Activated CD4-positive, alpha-beta T cell treated with anti-CD3 and anti-CD28 coated beads for 24 hours (primary cell): Measurements from ENCODE around the gene CDC16.
"Not testable (repeated sequence)": the region's sequence is repeated elsewhere in the genome, so short reads cannot be mapped to it uniquely, and the experiment has no call there.

Source experiments
- DNase-seq, 2 donors: peaks; one replicate each; pipeline ENCODE4 v3.0.0-alpha.2; 2020; ENCODE audit warnings: low read depth in 2 of 2

CDC16 gene, protein sequence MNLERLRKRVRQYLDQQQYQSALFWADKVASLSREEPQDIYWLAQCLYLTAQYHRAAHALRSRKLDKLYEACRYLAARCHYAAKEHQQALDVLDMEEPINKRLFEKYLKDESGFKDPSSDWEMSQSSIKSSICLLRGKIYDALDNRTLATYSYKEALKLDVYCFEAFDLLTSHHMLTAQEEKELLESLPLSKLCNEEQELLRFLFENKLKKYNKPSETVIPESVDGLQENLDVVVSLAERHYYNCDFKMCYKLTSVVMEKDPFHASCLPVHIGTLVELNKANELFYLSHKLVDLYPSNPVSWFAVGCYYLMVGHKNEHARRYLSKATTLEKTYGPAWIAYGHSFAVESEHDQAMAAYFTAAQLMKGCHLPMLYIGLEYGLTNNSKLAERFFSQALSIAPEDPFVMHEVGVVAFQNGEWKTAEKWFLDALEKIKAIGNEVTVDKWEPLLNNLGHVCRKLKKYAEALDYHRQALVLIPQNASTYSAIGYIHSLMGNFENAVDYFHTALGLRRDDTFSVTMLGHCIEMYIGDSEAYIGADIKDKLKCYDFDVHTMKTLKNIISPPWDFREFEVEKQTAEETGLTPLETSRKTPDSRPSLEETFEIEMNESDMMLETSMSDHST

DNA sequence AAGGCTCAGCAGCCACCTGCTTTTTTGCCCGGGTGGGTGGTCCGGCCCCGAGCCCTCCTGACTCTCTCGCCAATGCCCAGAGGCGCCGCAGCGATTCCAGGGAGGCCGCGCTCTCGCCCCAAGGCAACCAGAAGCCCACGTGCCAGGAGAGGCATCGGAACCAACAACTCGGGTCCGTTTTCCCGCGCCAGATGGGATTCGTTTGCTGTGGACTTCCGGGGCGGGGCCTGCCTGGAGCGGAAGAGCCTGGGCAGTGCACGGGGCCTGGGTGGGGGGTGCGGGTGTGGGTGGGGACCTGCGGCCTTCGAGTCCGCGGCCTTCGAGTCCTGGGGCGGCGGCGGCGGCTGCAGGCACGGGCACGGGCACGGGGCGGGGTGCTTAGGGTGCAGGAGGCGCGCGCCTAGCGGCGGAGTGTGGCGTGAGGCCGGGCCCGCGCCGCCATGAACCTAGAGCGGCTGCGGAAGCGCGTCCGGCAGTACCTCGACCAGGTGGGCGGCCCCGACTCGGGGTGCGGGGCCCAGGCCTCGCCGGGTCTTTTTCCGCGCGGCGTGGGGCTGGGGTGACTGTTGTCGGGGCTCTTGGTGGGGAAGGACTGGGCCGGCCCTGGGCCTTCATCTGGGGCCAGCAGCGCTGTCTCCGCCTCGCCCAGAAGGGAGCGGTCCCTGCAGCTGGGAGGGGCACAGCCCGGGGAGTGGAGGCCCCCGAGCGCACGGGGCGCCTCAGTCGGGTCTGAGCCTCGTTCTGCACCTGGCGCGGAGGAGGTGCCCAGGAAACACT is at the start of gene CDC16:
CDC16 (plus strand) TSS at position 253 of the 777 bp plus-strand sequence; CDS start at position 441, 188 bp downstream.
- DNase-seq: peak; percentile 89 to 90

- no peak for DNase-seq
Observed at GRCh38 chr13:114185182-114185971, 49.3 kb upstream of the CDC16 start.

DNA sequence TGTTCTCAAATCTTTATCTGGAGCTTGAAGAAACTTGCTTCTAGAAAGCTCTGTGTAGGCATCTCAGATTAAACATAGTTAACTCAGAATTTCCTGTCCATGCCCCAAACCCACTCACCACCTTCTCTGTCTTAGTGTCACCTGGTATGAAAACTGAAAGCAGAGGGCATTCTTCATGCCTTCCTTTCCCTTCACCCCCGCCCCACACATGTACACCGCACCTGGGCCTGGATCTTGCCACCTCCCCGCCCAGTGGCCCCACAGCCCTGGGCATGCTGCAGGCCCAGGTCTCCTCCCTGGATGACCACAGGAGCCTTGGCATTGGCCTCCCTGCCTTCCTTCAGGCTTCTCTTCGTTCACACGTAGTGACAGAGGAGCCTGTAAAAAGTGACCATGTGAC is 39.8 kb upstream of the CDC16 start:
- no peak for DNase-seq

DNA sequence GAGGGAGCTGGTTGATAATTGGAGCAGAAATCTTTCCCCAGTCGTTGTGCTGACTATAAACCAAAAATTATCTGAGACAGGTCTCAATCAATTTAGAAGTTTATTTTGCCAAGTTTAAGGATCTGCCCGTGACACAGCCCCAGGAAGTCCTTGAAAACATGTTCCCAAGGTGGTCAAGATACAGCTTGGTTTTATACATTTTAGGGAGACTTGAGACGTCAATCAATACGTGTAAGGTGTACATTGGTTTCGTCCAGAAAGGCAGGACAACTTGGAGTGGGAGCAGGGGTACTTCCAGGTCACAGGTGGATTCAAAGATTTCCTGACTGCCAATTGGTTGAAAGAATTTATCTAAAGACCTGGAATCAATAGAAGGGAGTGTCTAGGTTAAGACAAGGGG is 38.1 kb upstream of the CDC16 start:
- DNase-seq: no peak

DNA sequence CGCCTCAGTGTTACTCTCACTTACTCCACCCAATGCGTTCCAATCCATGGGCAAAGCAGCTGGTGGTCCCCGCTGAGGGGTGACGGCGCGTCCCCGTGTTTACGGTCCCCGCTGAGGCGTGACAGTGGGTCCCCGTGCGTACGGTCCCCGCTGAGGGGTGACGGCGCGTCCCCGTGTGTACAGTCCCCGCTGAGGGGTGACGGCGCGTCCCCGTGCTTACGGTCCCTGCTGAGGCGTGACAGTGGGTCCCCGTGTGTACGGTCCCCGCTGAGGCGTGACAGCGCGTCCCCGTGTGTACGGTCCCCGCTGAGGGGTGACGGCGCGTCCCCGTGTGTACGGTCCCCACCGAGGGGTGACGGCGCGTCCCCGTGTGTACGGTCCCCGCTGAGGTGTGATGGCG is 36.1 kb upstream of the CDC16 start:
- no peak for DNase-seq

DNA sequence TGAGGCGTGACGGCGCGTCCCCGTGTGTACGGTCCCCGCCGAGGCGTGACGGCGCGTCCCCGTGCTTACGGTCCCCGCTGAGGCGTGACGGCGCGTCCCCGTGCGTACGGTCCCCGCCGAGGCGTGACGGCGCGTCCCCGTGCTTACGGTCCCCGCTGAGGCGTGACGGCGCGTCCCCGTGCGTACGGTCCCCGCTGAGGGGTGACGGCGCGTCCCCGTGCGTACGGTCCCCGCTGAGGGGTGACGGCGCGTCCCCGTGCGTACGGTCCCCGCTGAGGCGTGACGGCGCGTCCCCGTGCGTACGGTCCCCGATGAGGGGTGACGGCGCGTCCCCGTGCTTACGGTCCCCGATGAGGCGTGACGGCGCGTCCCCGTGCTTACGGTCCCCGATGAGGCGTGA is 35.2 kb upstream of the CDC16 start:
- not testable (repeated sequence) for DNase-seq

DNA sequence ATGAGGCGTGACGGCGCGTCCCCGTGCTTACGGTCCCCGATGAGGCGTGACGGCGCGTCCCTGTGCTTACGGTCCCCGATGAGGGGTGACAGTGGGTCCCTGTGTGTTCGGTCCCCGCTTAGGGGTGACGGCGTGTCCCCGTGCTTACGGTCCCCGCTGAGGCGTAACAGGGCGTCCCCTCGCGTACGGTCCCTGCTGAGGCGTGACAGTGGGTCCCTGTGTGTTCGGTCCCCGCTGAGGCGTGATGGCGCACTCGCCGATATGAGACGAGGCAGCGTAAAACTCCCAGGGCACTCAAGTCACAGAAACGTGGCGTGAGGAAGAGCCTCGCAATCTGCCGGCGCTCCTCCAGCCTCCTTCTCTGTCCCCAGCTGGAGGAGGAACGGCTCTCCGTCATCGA is 34.7 kb upstream of the CDC16 start:
- no peak for DNase-seq

DNA sequence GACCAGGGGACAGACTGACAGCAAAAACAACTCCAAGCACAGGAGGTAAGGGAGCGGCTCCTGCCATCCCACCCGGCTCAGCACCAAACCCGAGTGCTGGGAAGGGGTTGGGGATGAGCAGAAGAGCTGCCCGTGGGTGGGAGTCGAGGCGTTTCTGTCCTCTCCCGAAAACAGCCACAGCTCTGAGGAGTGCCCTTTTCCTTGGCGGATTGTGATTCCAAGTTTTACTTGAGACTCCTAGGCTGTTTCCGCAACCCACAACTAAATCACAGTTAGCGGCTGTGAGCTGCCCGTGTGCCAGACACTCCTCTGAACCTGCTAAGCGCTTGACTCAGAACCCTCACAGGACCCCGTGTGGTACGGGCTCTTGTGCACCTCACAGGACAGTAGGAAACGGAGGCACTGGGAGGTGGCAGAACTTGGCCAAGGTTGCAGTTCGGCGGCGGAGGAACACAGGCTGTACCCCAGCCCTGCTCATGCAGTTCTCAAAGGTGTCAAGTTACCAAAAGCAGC is 34.2 kb upstream of the CDC16 start:
- DNase-seq: no peak

- no peak for DNase-seq
Observed at GRCh38 chr13:114202581-114202980, 32.1 kb upstream of the CDC16 start.

- no peak for DNase-seq
Observed at GRCh38 chr13:114203536-114203935, 31.2 kb upstream of the CDC16 start.

DNA sequence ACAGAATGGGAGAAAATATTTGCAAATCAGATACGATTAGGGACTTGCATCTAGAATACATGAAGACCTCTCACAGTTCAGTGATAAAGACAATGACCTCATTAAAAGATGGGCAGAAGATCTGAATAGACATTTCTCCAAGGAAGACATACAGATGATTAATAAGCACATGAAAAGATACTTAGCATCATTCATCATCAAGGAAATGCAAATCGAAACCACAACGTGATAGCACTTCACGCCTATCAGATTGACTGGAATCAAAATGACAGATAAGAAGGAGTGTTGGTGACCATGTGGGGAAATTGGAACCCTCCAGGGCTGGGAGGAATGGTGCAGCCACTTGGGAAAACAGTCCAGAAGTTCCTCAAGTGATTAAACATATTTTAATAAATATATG is 29.8 kb upstream of the CDC16 start:
- no peak for DNase-seq

GRCh38 chr13:114208134-114208533 is 26.6 kb upstream of the CDC16 start:
- no peak for DNase-seq

DNA sequence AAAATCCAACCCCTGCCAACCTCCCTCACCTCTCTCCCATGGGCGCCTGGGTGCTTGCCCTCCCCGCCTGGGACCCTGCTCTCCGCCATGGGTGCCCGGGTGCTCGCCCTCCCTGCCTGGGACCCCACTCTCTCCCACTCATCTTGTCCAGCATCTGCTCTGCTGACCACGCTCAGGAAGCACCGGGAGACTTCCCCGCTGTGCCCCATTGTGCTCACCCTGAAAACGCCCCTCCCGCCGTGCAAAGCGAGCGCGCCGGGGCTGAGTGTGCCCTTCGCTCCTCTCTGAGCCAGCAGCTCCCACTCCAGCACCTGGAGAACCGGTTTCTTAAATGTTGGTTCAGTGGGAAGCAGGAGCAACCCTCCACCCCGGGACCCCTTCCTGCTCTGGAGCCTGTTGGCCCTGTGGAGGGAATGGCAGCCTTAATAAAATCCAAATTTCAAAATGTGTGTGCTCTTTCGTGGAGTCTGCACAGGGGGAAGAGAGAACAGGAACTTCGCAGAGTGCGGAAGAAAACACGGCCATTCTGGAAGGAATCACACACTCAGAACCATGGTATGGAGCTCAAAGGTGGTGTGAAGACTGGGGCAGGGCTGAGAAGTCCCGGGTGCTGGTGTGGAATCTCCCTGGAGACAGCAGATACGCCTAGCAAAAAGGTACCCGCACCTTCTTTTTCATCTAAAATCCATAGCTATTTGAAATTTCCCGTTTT is 23.1 kb upstream of the CDC16 start:
- no peak for DNase-seq

- no peak for DNase-seq
Observed at GRCh38 chr13:114212158-114212495, 22.6 kb upstream of the CDC16 start.

DNA sequence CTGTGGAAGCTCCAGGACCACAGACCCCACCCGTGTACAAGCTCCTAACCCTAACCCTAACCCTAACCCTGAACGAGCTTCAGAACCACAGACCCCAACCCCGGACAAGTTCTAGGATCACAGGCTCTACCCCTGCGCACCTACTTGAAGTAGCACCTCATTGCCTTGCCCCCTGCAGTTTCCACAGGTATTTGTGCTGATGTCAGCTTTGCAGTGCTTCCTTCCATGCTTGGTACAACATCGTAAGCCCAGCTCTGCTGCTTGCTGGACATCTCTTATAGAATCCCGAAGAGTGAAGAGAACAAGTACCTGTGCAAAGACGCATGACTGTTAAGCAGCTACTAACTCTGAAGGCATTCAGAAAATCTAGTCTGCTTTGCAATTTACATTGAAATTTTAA is 20.7 kb upstream of the CDC16 start:
- DNase-seq: no peak

- no peak for DNase-seq
Observed at GRCh38 chr13:114219392-114219791, 15.3 kb upstream of the CDC16 start.

GRCh38 chr13:114222461-114222968 is 12.2 kb upstream of the CDC16 start:
- DNase-seq: no peak

GRCh38 chr13:114224201-114224600 is 10.5 kb upstream of the CDC16 start:
- no peak for DNase-seq

- DNase-seq: no peak
Observed at GRCh38 chr13:114225610-114226009, 9.1 kb upstream of the CDC16 start.

DNA sequence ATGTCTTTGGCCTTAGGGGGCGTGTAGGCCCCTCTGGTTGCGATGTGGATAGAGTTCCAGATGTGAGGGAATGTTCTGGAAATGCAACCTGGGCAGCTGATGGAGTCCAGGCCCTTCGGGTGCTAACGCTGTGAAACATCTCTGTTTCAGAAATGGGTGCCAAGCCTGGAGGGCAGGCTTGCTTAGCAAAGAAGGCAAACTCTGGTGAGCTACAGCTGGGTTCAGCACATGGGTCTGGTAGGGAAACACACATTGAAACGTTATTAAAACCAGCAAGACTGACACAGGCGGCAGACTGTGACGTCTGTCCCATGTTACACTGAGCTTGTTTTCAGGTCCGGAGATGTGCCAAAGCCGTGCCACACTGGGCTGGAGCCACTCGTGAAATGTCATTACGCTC is 8.6 kb upstream of the CDC16 start:
- DNase-seq: no peak
